Measurements from ENCODE around the gene MLH3. TPM values are rescaled to one million over a fixed set of nuclear protein-coding genes. Genes with fewer than 3 reads are reported as not detected.

The MLH3 gene
- total RNA-seq, 2 donors from 2014 or later = 16.1 to 19.1 TPM

DNA sequence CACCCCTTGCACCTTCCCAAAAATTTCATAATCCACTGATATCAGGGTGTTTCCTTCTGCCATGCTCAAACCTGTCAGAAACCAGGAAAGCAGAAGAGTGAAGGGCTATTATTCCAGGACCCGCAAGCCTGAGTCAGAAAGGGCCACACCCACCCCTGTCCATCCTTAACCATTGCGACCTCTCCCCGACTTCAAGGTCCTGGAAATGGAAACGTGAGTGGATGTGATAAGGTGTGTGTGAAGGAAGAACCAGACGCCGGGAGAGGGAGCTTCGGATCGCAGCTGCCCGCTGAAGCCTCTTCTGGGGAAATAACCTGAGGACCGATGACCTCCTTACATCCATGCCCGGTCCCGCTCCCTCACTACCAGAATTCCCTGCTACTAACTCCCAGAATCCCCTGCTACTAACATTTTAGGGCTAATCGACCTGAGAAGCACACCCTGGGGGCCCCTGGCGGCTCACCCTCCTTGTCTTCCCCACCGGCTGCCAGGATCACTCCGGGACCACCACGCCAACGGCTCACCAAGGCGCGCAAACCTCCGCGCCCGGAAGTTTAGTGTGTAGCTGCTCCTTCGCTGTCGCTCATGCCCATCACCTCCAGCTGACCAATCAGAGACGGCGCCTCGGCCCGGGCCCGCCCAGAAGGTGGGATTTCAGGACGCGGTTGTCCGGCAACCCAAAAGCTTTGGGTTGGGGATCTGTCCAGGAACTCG, 12.4 kb upstream of the MLH3 start, which contains the start of gene ACYP1:
Gene ACYP1, minus strand, starts transcription at position 534 of the 714 bp plus-strand sequence. Its CDS starts 471 bp downstream, at position 63.
- peak; percentile 97 for DNase-seq (ENCODE audit: low spot score)
- Histone ChIP-seq H3K36me3 (no peaks in the 10 kb centered on the region), H3K27ac (peak within 1 kb of the TSS; percentile 58 to 75), H3K4me1 (peaks cover 0 to 29% of the 10 kb centered on the region in 2 donors), H3K4me3 (peak within 1 kb of the TSS; percentile 74 to 92), H3K9me3 (no peaks in the 10 kb centered on the region), H3K27me3 (no peaks in the 10 kb centered on the region)
- TF ChIP-seq CTCF (IDR thresholded peaks at IDR 0.05) = no peak

DNA sequence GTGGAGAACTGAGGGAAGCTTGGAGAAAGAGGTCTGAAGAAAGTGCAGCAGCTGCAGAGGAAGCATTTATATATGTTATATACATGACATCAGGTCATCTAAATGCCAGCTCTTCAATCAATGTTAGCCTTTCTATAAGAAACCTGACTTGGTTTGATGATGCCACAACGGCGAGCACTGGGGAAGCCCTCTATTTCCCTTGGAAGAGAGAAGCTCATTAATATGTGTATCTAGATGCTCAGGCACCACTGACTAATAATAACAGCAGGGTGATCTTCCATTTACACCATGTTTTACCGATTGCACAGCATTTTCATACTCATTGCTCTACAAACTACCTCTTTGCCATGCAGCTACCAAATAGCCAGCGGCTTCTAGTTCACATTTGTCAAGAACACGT, 11.7 kb upstream of the MLH3 start:
- H3K9me3 ChIP-seq = no peaks in the 10 kb centered on the region
- no peak for DNase-seq (ENCODE audit: low spot score)
- TF ChIP-seq CTCF (IDR thresholded peaks at IDR 0.05) = no peak
- peaks cover 0 to 22% of the 10 kb centered on the region in 2 donors for H3K4me1 ChIP-seq
- no peaks in the 10 kb centered on the region for H3K27me3 ChIP-seq
- peak overlapping the region; percentile 74 to 92 for H3K4me3 ChIP-seq
- no peak overlapping the region for H3K27ac ChIP-seq
- H3K36me3 ChIP-seq = no peaks in the 10 kb centered on the region

DNA sequence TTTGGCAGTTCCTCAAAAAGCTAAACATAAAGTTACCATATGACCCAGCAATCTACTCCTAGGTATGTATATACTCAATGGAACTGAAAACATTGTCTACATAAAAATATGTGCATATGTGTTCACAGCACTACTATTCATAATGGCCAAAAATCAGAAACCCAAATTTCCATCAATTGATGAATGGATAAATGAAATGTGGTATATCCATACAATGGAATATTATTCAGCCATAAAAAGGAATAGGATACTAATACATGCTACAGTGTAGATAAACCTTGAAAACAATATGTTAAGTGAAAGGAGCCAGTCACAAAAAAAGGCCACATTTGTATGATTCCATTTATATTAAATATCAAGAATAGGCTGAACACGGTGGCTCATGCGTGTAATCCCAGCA, 9.2 kb upstream of the MLH3 start:
- H3K27ac ChIP-seq = no peak overlapping the region
- no peaks in the 10 kb centered on the region for H3K9me3 ChIP-seq
- no peaks in the 10 kb centered on the region for H3K27me3 ChIP-seq
- H3K4me3 ChIP-seq = no peak overlapping the region
- no peaks in the 10 kb centered on the region for H3K36me3 ChIP-seq
- peaks cover 0 to 14% of the 10 kb centered on the region in 2 donors for H3K4me1 ChIP-seq
- TF ChIP-seq CTCF (IDR thresholded peaks at IDR 0.05) = no peak
- DNase-seq (ENCODE audit: low spot score) = no peak

DNA sequence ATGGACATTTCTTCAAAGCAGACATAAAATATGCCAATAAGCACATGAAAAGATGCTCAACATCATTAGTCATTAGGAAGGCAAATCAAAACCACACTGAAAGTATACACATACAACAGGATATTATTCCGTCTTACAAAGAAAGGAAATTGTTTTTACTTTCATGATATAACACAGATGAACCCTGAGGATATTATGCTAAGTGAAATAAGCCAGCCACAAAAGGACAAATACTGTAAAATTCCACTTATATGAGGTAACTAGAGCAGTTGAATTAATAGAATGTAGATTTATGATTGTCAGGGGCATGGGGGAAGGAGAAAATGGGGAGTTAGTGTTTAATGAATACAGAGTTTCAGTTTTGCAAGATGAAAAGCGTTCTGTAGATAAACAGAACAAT, 8.4 kb upstream of the MLH3 start:
- no peak for TF ChIP-seq CTCF (IDR thresholded peaks at IDR 0.05)

DNA sequence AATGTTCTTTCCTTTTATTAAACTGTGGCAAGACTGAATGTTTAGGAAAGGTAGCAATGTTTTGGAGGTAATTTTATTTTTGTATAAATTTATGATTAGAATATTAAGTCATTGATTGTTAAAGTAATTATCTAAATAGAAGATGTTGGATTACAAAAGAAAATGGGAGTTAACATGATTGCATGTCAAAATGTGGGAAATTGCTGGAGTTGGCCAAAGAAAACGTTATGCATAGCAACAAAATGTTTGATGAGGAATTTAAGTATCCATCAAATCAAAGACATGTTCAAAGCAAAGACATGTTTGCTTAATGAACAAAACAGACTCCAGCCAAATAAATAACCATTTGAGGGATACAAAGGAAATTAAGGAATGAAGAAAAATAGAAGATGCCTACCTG, 3.2 kb upstream of the MLH3 start:
- TF ChIP-seq CTCF (IDR thresholded peaks at IDR 0.05) = no peak
- Histone ChIP-seq H3K4me1 (peaks cover 0 to 12% of the 10 kb centered on the region in 2 donors), H3K9me3 (no peaks in the 10 kb centered on the region), H3K27ac (no peak overlapping the region), H3K4me3 (no peak overlapping the region), H3K36me3 (no peaks in the 10 kb centered on the region), H3K27me3 (no peaks in the 10 kb centered on the region)
- no peak for DNase-seq (ENCODE audit: low spot score)

More for the DNA sequence above, 8.4 kb upstream of the MLH3 start:
- DNase-seq (ENCODE audit: low spot score) = no peak
- H3K4me3 ChIP-seq = no peak overlapping the region
- H3K27ac ChIP-seq = no peak overlapping the region
- no peaks in the 10 kb centered on the region for H3K9me3 ChIP-seq
- no peaks in the 10 kb centered on the region for H3K27me3 ChIP-seq
- no peaks in the 10 kb centered on the region for H3K36me3 ChIP-seq
- peaks cover 0 to 13% of the 10 kb centered on the region in 2 donors for H3K4me1 ChIP-seq

Measured in right atrium auricular region (tissue), 2 donors.